ENCODE data around the gene DNAJB12.
"Not testable (repeated sequence)": the region's sequence is repeated elsewhere in the genome, so short reads cannot be mapped to it uniquely, and the experiment has no call there.

Gene DNAJB12

DNA sequence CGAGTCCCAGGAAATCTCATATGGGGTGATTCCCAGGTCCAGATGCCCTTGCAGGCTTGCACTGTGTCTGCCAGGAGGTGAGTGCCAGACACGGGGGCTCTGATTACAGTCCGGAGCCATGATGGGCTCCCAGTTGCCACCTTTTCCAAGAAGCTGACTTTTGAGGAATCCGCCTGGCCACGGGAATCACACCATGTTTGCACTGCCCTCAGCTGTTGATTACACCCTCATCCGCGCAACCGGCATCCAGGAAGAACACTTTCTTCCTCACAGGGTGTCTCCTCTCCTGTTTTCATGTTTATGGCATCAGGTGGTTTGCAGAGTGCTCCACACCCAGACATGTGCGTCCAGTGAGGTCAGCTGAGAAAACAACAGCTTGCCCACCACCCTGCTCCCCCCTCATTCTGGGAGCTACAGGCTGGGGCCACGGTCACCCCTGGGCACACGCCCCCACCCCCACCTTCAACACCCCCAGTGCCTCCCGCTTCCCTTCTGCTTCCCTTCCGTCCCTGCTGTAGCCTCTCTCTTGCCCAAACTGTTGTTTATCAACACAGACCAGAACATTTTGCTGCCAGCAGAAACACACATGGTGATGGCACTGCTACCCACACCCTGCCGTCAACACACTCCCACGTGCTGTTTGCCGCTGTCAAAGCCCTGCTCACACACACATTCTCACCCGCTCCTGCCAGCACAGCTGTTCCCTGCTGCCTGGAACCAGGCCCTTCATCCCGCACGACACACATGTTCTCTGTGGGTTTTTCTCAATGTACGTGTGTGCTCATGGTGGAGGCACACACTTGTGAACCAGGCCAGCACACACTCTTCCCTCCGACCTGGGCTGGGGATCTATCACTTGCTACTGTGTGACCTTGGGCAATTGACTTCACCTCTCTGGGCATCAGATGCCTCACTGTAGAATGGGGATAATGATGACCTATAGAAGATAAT is 45.2 kb downstream of the DNAJB12 start:
- Histone ChIP-seq H3K79me2 (ENCODE audit: low read length) (no peaks in the 10 kb centered on the region), H3K9me3 (replicated peaks; ENCODE audit: insufficient read depth, low read length) (no peaks in the 10 kb centered on the region), H3K9ac (ENCODE audit: low read length) (no peak overlapping the region), H3K4me2 (ENCODE audit: low read depth, low read length) (no peak overlapping the region), H3K4me3 (ENCODE audit: low read length) (no peak overlapping the region), H3F3A (ENCODE audit: insufficient read depth, low read length) (no peaks in the 10 kb centered on the region), H3K9me2 (replicated peaks; ENCODE audit: insufficient read depth, low read length) (no peaks in the 10 kb centered on the region), H4K20me1 (ENCODE audit: insufficient read depth, low read length) (no peaks in the 10 kb centered on the region), H3K27me3 (replicated peaks; ENCODE audit: insufficient read depth, low read length) (no peaks in the 10 kb centered on the region), H2AFZ (ENCODE audit: low read length) (no peak overlapping the region), H3K36me3 (replicated peaks; ENCODE audit: insufficient read depth, low read length) (no peaks in the 10 kb centered on the region), H3K27ac (ENCODE audit: low read length) (no peak overlapping the region), H3K4me1 (ENCODE audit: low read length) (no peaks in the 10 kb centered on the region)
- peak; percentile 3 for DNase-seq
- no peak for TF ChIP-seq EZH2phosphoT487 (IDR thresholded peaks at IDR 0.05; ENCODE audit: low read length)
- TF ChIP-seq, protein P1, sequence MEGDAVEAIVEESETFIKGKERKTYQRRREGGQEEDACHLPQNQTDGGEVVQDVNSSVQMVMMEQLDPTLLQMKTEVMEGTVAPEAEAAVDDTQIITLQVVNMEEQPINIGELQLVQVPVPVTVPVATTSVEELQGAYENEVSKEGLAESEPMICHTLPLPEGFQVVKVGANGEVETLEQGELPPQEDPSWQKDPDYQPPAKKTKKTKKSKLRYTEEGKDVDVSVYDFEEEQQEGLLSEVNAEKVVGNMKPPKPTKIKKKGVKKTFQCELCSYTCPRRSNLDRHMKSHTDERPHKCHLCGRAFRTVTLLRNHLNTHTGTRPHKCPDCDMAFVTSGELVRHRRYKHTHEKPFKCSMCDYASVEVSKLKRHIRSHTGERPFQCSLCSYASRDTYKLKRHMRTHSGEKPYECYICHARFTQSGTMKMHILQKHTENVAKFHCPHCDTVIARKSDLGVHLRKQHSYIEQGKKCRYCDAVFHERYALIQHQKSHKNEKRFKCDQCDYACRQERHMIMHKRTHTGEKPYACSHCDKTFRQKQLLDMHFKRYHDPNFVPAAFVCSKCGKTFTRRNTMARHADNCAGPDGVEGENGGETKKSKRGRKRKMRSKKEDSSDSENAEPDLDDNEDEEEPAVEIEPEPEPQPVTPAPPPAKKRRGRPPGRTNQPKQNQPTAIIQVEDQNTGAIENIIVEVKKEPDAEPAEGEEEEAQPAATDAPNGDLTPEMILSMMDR (IDR thresholded peaks at IDR 0.05; ENCODE audit: low read length): no peak
- no peak for TF ChIP-seq EZH2 (optimal IDR thresholded peaks at IDR 0.05; ENCODE audit: low read depth, low read length)

DNA sequence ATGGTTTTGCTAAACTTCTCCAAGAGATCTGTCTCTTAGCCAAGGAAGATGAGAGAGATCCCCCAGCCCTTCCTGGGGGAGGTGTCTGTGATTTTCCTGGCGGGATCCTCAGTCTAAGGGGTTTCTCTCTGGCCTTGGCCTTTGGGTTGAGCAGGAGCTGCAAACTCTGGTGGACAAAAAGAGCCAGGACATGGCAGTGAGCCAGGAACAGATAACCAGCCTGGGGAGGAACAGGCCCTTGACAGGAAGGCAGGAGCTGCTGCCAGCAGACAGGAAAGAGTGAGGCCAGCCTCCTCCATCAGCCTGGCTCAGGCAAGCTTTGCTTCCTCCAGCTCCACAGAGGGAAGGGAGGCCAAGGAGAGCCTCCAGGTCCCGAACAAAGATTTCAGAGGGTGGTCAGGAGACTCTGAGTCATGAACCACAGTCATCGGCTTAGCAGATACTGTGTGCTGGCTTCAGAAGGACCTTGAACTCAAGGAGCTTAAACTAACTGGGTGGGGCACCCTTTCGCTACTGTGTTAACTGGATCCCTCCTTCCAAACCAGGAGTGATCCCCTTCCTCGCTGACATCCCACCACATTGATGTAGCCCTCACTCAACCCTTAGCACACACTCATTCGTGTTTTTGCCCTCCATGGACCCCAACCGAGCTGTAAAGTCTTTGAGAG is 46.3 kb downstream of the DNAJB12 start:
- Histone ChIP-seq H3F3A (ENCODE audit: insufficient read depth, low read length) (no peaks in the 10 kb centered on the region), H3K9ac (ENCODE audit: low read length) (no peak overlapping the region), H3K9me2 (replicated peaks; ENCODE audit: insufficient read depth, low read length) (no peaks in the 10 kb centered on the region), H3K9me3 (replicated peaks; ENCODE audit: insufficient read depth, low read length) (no peaks in the 10 kb centered on the region), H3K27me3 (replicated peaks; ENCODE audit: insufficient read depth, low read length) (no peaks in the 10 kb centered on the region), H3K36me3 (replicated peaks; ENCODE audit: insufficient read depth, low read length) (no peaks in the 10 kb centered on the region), H2AFZ (ENCODE audit: low read length) (no peak overlapping the region), H3K79me2 (ENCODE audit: low read length) (no peaks in the 10 kb centered on the region), H3K4me1 (ENCODE audit: low read length) (no peaks in the 10 kb centered on the region), H3K4me2 (ENCODE audit: low read depth, low read length) (no peak overlapping the region), H4K20me1 (ENCODE audit: insufficient read depth, low read length) (no peaks in the 10 kb centered on the region), H3K4me3 (ENCODE audit: low read length) (no peak overlapping the region), H3K27ac (ENCODE audit: low read length) (no peak overlapping the region)
- TF ChIP-seq, protein P1 (IDR thresholded peaks at IDR 0.05; ENCODE audit: low read length): no peak
- TF ChIP-seq EZH2phosphoT487 (IDR thresholded peaks at IDR 0.05; ENCODE audit: low read length) (no peak), EZH2 (optimal IDR thresholded peaks at IDR 0.05; ENCODE audit: low read depth, low read length) (no peak)
- DNase-seq: peak; percentile 5

DNA sequence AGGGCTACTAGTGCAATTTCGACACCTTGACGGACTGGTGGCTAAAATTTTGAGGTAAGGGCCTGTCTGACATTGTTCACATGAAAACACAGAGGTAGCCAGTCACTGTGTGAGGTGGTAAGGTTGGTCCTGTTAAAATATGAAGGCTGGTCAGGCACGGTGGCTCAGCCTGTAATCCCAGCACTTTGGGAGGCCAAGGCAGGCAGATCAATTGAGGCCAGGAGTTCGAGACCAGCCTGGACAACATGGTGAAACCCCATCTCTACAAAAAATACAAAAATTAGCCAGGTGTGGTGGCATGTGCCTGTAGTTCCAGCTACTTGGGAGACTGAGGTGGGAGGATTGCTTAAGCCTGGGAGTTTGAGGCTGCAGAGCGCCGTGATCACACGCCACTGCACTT is 47.0 kb downstream of the DNAJB12 start:
- not testable (repeated sequence) for H3K4me2 ChIP-seq (ENCODE audit: low read depth, low read length); H3K36me3 ChIP-seq (replicated peaks; ENCODE audit: insufficient read depth, low read length); H3K9ac ChIP-seq (ENCODE audit: low read length); H3K9me2 ChIP-seq (replicated peaks; ENCODE audit: insufficient read depth, low read length); H4K20me1 ChIP-seq (ENCODE audit: insufficient read depth, low read length); H3K4me3 ChIP-seq (ENCODE audit: low read length); H3K4me1 ChIP-seq (ENCODE audit: low read length); H3K27ac ChIP-seq (ENCODE audit: low read length); H3K9me3 ChIP-seq (replicated peaks; ENCODE audit: insufficient read depth, low read length); H3K27me3 ChIP-seq (replicated peaks; ENCODE audit: insufficient read depth, low read length); H2AFZ ChIP-seq (ENCODE audit: low read length); H3K79me2 ChIP-seq (ENCODE audit: low read length); H3F3A ChIP-seq (ENCODE audit: insufficient read depth, low read length)
- DNase-seq: peak; percentile 3

All from MM.1S (cell line).